NT2/D1 (cell line): Measurements from ENCODE around the gene EIF1AY.

Experiments
- DNase-seq: peaks from one replicate; pipeline ENCODE4 v3.0.0-alpha.2; 2011; ENCODE audit warnings: low read depth, low spot score
- H3K27me3 ChIP-seq: 2 replicates; pipeline ENCODE4 v1.6.0; 2011; ENCODE audit warnings: mild to moderate bottlenecking; ENCODE audit not compliant: insufficient read length, insufficient read depth
- H3K36me3 ChIP-seq: 2 replicates; pipeline ENCODE4 v1.6.1; 2011; ENCODE audit warnings: mild to moderate bottlenecking, low read length, mixed read lengths; ENCODE audit not compliant: insufficient read depth, insufficient read length
- H3K4me1 ChIP-seq: 2 replicates; pipeline ENCODE4 v1.5.1; 2011; ENCODE audit not compliant: insufficient read depth, insufficient read length
- H3K4me3 ChIP-seq: 2 replicates; pipeline ENCODE4 v1.5.1; 2011; ENCODE audit warnings: low read depth; ENCODE audit not compliant: insufficient read length
- H3K9ac ChIP-seq: 2 replicates; pipeline ENCODE4 v1.6.0; 2011; ENCODE audit warnings: low read depth; ENCODE audit not compliant: insufficient read length
- H3K9me3 ChIP-seq: 2 replicates; pipeline ENCODE4 v1.5.1; 2011; ENCODE audit warnings: mild to moderate bottlenecking, low read length; ENCODE audit not compliant: insufficient read depth
- SUZ12 ChIP-seq: IDR thresholded peaks from 2 replicates; pipeline ENCODE4 v1.6.1; 2011; ENCODE audit not compliant: insufficient read length, insufficient read depth; ENCODE audit errors: extremely low read depth
- YY1 ChIP-seq: IDR thresholded peaks from 2 replicates; pipeline ENCODE4 v1.6.1; 2011; ENCODE audit not compliant: insufficient read length, insufficient read depth
- ZNF274 ChIP-seq: IDR thresholded peaks from 2 replicates; pipeline ENCODE4 v1.6.1; 2011; ENCODE audit warnings: mild to moderate bottlenecking, low read depth, low read length

EIF1AY gene, protein sequence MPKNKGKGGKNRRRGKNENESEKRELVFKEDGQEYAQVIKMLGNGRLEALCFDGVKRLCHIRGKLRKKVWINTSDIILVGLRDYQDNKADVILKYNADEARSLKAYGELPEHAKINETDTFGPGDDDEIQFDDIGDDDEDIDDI

DNA sequence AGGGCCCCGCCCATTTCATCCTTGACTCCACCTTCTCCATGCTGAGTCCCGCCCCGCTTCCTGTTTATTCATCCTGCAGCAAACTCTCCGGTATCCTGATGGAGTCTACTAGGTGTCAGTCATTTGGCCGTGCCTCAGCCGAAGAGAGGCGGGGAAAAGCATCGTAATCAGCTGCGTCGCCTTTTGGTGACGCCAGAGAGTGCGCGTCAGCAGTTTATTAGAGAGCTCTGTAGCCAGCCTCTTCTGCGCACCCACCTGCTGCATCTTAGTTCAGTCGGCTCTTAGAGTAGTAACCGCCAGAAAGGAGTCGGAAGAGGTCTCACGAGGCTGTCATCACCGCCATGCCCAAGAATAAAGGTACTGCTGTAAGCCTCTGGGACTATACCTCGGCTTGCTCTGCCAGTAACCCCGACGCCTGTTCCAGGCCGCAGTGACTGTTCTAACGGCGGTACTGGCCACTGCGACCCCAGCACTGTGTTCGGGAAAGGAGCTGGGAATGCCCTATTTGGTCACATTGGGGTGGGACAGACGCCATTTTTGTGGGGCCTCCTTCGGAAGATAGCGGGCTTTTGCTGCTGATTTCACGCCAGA lies at the start of gene EIF1AY:
Gene EIF1AY (plus strand): TSS at position 246 of the 591 bp plus-strand sequence. CDS start 96 bp downstream, at position 342.
- H3K4me3 ChIP-seq = peak within 1 kb of the TSS; percentile 71
- H3K4me1 ChIP-seq = no peaks in the 10 kb centered on the region
- no peaks in the 10 kb centered on the region for H3K9me3 ChIP-seq
- H3K36me3 ChIP-seq = peaks cover 4% of the 10 kb centered on the region
- TF ChIP-seq YY1 (no peak), SUZ12 (no peak), ZNF274 (no peak)
- no peaks in the 10 kb centered on the region for H3K27me3 ChIP-seq
- H3K9ac ChIP-seq = peak within 1 kb of the TSS; percentile 77
- DNase-seq = peak; percentile 60

DNA sequence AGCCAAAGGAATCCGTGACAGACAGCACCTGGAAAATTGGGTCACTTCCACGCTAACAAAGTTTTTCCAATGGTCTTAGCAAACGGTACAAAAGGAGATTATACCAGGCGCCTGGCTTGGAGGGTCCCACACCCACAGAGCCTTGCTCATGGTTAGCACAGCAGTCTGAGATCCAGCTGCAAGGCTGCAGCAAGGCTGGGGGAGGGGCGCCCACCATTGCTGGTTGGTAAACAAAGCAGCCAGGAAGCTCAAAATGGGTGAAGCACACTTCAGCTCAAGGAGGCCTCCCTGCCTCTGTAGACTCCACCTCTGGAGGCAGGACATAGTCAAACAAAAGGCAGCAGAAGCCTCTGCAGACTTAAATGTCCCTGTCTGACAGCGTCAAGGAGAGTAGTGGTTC lies 47.1 kb upstream of the EIF1AY start:
- H3K27me3 ChIP-seq = no peaks in the 10 kb centered on the region
- no peaks in the 10 kb centered on the region for H3K36me3 ChIP-seq
- no peak overlapping the region for H3K4me3 ChIP-seq
- H3K4me1 ChIP-seq = no peaks in the 10 kb centered on the region
- no peak for TF ChIP-seq SUZ12
- H3K9ac ChIP-seq = no peak overlapping the region
- DNase-seq = no peak
- H3K9me3 ChIP-seq = no peaks in the 10 kb centered on the region

DNA sequence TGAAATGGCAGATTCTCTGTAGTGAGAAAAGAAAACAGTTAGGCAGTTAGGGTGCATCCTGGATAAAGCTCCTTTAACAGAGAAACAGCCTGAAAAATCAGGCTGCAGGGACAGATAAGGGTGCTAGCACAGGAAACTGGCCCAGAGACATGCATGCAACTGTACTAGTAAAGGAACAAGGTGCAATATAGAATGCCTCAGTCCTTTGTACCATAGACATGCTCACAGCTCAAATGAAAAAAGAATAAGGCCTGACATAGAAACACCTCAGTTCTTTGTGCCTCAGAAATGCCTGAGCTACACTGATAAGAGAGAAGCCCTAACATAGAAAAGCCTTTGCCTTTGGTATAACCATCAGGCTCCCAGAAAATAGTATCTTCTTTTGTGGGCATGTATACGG lies 37.4 kb upstream of the EIF1AY start:
- no peak for TF ChIP-seq SUZ12
- TF ChIP-seq YY1 = no peak
- no peak for TF ChIP-seq ZNF274
- Histone ChIP-seq H3K4me1 (no peaks in the 10 kb centered on the region), H3K27me3 (no peaks in the 10 kb centered on the region), H3K9me3 (no peaks in the 10 kb centered on the region), H3K36me3 (no peaks in the 10 kb centered on the region), H3K4me3 (no peak overlapping the region), H3K9ac (no peak overlapping the region)
- no peak for DNase-seq

DNA sequence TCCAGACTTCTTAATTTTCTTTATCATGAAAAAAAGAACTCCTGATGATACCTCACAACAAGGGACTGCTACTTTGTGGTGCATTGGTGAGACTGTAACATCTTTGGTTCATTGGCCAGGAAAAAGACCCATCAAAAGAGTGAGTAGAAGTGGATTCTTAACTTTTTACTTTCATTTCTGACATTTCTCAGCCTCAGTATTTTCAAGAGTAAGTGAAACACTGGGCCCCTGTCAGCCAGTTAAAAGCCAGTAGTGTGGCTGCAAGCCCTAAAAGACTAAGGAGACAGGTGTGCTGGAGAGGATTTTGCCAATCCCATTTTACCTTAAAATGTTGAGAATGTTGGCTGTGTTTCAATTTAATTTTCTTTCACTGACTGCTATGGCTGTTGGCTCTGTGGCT lies 36.6 kb upstream of the EIF1AY start:
- Histone ChIP-seq H3K9ac (no peak overlapping the region), H3K9me3 (no peaks in the 10 kb centered on the region), H3K4me3 (no peak overlapping the region), H3K4me1 (no peaks in the 10 kb centered on the region), H3K27me3 (no peaks in the 10 kb centered on the region), H3K36me3 (no peaks in the 10 kb centered on the region)
- TF ChIP-seq ZNF274 (no peak), SUZ12 (no peak), YY1 (no peak)
- no peak for DNase-seq

DNA sequence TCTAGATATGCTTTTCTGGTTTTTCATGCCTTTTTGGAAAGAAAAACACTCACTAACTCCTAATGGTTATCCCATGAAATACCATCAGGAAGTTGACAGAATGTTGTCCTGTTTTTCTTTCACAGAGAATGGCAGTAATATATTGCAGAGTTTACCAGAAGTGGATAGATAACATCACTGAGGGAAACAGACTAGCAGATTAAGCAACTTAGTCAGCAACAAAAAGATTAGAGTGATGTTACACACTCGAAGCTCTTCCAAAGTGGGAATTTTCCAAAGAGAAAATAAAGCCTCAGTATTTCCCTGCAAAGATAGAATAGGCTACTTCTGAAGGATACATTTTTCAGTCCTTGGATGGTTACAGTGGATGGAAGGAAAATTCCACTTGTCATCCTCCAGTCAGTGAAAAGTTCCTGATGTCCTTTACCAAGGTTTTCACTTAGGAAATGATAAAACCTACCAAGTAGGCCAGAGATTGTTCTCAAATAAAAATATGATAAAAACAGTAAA lies 31.1 kb upstream of the EIF1AY start:
- Histone ChIP-seq H3K27me3 (no peaks in the 10 kb centered on the region), H3K9me3 (no peaks in the 10 kb centered on the region), H3K36me3 (no peaks in the 10 kb centered on the region), H3K4me3 (no peak overlapping the region), H3K9ac (no peak overlapping the region), H3K4me1 (no peaks in the 10 kb centered on the region)
- TF ChIP-seq YY1 (no peak), ZNF274 (no peak), SUZ12 (no peak)
- DNase-seq = no peak

DNA sequence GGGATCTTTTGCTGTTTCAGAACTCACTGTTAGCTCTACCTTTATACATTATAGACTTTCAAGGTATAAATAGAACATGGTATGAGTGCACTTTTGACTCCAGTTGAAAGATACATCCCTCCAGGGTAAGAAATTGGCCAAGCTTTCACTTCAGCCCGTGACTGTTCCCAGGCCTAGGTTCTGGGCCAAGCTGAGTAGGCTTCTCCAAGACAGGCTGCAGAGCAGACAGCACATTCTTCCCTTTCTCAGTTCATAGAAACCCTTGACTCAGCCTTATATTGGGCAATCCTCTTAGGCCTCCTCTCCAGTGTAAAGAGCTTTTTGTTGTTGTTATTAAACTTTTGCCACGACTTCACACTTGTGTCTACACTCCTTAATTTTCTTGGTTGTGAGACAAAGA lies 29.5 kb upstream of the EIF1AY start:
- Histone ChIP-seq H3K9me3 (no peaks in the 10 kb centered on the region; the same call in 1 of the 2 replicates), H3K27me3 (no peaks in the 10 kb centered on the region), H3K4me1 (no peaks in the 10 kb centered on the region), H3K9ac (no peak overlapping the region), H3K36me3 (no peaks in the 10 kb centered on the region), H3K4me3 (no peak overlapping the region)
- no peak for TF ChIP-seq YY1
- TF ChIP-seq ZNF274 = no peak
- TF ChIP-seq SUZ12 = no peak
- no peak for DNase-seq

DNA sequence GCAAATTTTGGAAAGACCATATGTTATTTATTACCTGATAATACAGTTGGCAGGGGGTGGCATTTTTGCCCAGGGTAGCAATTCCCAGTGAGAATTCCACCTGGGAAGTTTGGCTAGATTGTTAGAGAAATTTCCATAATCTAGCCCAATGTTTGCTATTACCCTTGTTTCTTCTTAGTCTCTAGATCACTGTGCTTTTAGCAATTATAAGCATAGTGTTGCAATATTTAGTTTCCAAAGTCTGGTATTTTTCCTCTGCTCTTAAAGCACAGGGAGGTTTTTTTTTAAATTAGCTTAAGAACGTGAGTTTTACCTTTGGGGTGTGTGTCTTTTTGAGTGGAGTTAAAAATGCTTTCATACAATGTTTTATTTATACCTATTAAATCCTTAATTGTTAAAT lies 26.3 kb upstream of the EIF1AY start:
- H3K9me3 ChIP-seq = no peaks in the 10 kb centered on the region; the same call in 1 of the 2 replicates
- TF ChIP-seq SUZ12 (no peak), ZNF274 (no peak), YY1 (no peak)
- no peaks in the 10 kb centered on the region for H3K27me3 ChIP-seq
- H3K4me3 ChIP-seq = no peak overlapping the region
- DNase-seq = no peak
- H3K4me1 ChIP-seq = no peaks in the 10 kb centered on the region
- no peaks in the 10 kb centered on the region for H3K36me3 ChIP-seq
- no peak overlapping the region for H3K9ac ChIP-seq
